HepG2 (cell line): Measurements from ENCODE around the gene SLC25A38. TPM values are rescaled to one million over a fixed set of nuclear protein-coding genes. Genes with fewer than 3 reads are reported as not detected.
A peak's percentile ranks its signal among the peaks of the same experiment; 100 is the strongest.

Source experiments
- CBX1 ChIP-seq: IDR thresholded peaks from one replicate; pipeline ENCODE4 v1.6.1; 2016; ENCODE audit warnings: antibody characterized with exemption, low read depth
- DR1 ChIP-seq: sonication (generic); formaldehyde crosslinking; IDR thresholded peaks from 2 replicates; pipeline ENCODE4 v1.8.0; 2021; ENCODE audit warnings: mild to moderate bottlenecking, missing genetic modification reagents, inconsistent platforms
- HDAC1 ChIP-seq: sonication (generic); formaldehyde crosslinking; IDR thresholded peaks from 2 replicates; pipeline ENCODE4 v1.5.1; 2020; ENCODE audit warnings: mild to moderate bottlenecking, missing genetic modification reagents
- ISX ChIP-seq: sonication (generic); formaldehyde crosslinking; conservative IDR thresholded peaks from 2 replicates; pipeline ENCODE4 v1.5.0; 2020; ENCODE audit warnings: missing genetic modification reagents
- NAIF1 ChIP-seq: sonication (generic); formaldehyde crosslinking; IDR thresholded peaks from 2 replicates; pipeline ENCODE4 v1.5.0; 2020; ENCODE audit warnings: mild to moderate bottlenecking, missing genetic modification reagents, borderline replicate concordance
- PAF1 ChIP-seq: IDR thresholded peaks from 2 replicates; pipeline ENCODE4 v1.6.1; 2016; ENCODE audit warnings: missing genetic modification reagents, missing compliant biosample characterization
- ZFP41 ChIP-seq: sonication (generic); formaldehyde crosslinking; IDR thresholded peaks from 2 replicates; pipeline ENCODE4 v1.4.0; 2020; ENCODE audit warnings: mild to moderate bottlenecking, missing genetic modification reagents, borderline replicate concordance
- ZNF451 ChIP-seq: sonication (generic); formaldehyde crosslinking; IDR thresholded peaks from 2 replicates; pipeline ENCODE4 v1.5.0; 2020; ENCODE audit warnings: mild to moderate bottlenecking, missing genetic modification reagents
- ZNF543 ChIP-seq: sonication (generic); formaldehyde crosslinking; IDR thresholded peaks from 2 replicates; pipeline ENCODE4 v1.4.0; 2020; ENCODE audit warnings: mild to moderate bottlenecking, missing genetic modification reagents
- ZNF564 ChIP-seq: sonication (generic); formaldehyde crosslinking; IDR thresholded peaks from 2 replicates; pipeline ENCODE4 v1.8.1; 2023; ENCODE audit warnings: mild to moderate bottlenecking, missing genetic modification reagents
- ZNF589 ChIP-seq: sonication (generic); formaldehyde crosslinking; conservative IDR thresholded peaks from 2 replicates; pipeline ENCODE4 v1.8.0; 2022; ENCODE audit warnings: mild to moderate bottlenecking, moderate library complexity, missing genetic modification reagents
- ZNF737 ChIP-seq: sonication (generic); formaldehyde crosslinking; IDR thresholded peaks from 2 replicates; pipeline ENCODE4 v1.5.0; 2020; ENCODE audit warnings: missing genetic modification reagents, mild to moderate bottlenecking, borderline replicate concordance
- polyA plus RNA-seq, 8 experiments: library from polyadenylated mRNA; depleted of rRNA in 3 of 8; stranded (reverse) in 7 of 8; unstranded in 1 of 8; fragments of >200 nt; fragmentation: Illumina TruSeq in 4 of 8; extraction: Trizol in 4 of 8; gene quantifications; 2 replicates each; pipeline versions ENCODE4 v1.2.1 to v1.2.3, GENCODE V29; 2011 to 2016; ENCODE audit warnings: low read depth in 4 of 8, missing spikeins in 1 of 8, mixed read lengths in 1 of 8; ENCODE audit not compliant: insufficient read depth in 1 of 8
- total RNA-seq, 5 experiments: library from RNA; depleted of rRNA; stranded (reverse); fragments of >200 nt; fragmentation: Illumina TruSeq; extraction: Trizol; gene quantifications; 2 replicates each; pipeline ENCODE4 v1.2.3, GENCODE V29; 2016; ENCODE audit warnings: low read depth in 1 of 5
- TF ChIP-seq, protein P1 (sequence below): sonication (generic); formaldehyde crosslinking; IDR thresholded peaks from 2 replicates; pipeline ENCODE4 v1.4.0; 2020; ENCODE audit warnings: low read depth, missing genetic modification reagents
- TF ChIP-seq, protein P2 (sequence below): sonication (generic); formaldehyde crosslinking; IDR thresholded peaks from 2 replicates; pipeline ENCODE4 v1.5.0; 2020; ENCODE audit warnings: missing genetic modification reagents, mild to moderate bottlenecking, borderline replicate concordance
- TF ChIP-seq, protein P3 (sequence below), 2 experiments: IDR thresholded peaks; 2 replicates each; pipeline ENCODE4 v1.6.1; 2011 to 2012; ENCODE audit warnings: low read length in 2 of 2, borderline replicate concordance in 1 of 2, low read depth in 1 of 2, mild to moderate bottlenecking in 1 of 2, moderate library complexity in 1 of 2

The SLC25A38 gene
- total and polyA plus RNA-seq, 2 of the 13 experiments (the other 11 are each of a cell fraction or from before 2014, with no cell fraction given): 32.5 to 35.4 TPM

DNA sequence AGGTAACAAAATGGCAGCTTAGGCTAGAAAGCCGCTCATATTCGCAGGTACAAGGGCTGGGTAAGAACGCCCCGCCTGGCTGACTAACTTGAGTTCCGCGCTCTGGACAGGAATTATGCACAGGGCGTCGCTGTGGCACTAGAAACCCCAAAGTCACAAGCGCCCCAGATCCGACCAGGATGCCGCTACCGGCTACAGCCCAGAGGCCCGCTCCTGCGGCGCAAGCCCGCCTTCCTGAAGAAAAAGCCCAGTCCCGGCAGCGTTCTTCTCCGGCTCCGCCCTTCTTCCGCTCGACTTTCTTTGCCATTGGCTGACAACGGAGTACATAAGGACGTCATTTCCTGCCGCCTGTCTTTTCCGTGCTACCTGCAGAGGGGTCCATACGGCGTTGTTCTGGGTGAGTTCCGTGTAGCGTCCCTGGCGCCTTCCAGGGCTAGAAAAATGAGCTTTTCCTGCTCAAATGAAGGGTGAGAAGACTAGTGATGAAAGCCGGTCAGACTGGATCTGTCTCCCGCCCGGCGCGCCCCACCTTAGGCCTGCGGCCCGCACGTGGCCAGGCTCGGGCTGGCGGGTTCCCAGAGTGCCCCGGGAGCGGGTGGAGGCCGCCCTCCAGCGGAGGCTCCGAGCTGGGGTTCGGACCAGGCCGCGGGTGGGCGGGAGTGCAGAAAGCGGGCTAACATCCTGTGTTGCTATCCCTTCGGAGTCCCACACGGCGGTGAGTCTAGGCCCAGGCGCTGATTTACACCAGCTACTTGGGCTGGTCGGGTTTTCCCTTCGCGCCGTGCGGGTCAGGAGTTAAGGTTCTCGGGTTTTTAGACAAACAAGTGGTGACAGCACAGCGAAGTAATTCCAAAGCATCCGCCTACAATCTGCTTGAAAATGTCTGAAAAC lies 23.4 kb downstream of the SLC25A38 start, which contains the start of gene RPSA (continued):
- no peak for TF ChIP-seq ZNF737
- peak; percentile 95 for TF ChIP-seq HDAC1 (CRISPR knock-in tag)
- TF ChIP-seq, protein P1, sequence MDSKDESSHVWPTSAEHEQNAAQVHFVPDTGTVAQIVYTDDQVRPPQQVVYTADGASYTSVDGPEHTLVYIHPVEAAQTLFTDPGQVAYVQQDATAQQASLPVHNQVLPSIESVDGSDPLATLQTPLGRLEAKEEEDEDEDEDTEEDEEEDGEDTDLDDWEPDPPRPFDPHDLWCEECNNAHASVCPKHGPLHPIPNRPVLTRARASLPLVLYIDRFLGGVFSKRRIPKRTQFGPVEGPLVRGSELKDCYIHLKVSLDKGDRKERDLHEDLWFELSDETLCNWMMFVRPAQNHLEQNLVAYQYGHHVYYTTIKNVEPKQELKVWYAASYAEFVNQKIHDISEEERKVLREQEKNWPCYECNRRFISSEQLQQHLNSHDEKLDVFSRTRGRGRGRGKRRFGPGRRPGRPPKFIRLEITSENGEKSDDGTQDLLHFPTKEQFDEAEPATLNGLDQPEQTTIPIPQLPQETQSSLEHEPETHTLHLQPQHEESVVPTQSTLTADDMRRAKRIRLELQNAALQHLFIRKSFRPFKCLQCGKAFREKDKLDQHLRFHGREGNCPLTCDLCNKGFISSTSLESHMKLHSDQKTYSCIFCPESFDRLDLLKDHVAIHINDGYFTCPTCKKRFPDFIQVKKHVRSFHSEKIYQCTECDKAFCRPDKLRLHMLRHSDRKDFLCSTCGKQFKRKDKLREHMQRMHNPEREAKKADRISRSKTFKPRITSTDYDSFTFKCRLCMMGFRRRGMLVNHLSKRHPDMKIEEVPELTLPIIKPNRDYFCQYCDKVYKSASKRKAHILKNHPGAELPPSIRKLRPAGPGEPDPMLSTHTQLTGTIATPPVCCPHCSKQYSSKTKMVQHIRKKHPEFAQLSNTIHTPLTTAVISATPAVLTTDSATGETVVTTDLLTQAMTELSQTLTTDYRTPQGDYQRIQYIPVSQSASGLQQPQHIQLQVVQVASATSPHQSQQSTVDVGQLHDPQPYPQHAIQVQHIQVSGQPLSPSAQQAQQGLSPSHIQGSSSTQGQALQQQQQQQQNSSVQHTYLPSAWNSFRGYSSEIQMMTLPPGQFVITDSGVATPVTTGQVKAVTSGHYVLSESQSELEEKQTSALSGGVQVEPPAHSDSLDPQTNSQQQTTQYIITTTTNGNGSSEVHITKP (CRISPR knock-in tag): peak; percentile 61; the same call in 1 of the 2 replicates
- peak; percentile 93 for TF ChIP-seq ZNF543 (CRISPR knock-in tag)
- no peak for TF ChIP-seq PAF1 (CRISPR knock-in tag)
- 0 out of 2 replicates have a peak, but pooled peaks have one; percentile 77 for TF ChIP-seq ZNF451 (CRISPR knock-in tag)
- TF ChIP-seq, protein P2, sequence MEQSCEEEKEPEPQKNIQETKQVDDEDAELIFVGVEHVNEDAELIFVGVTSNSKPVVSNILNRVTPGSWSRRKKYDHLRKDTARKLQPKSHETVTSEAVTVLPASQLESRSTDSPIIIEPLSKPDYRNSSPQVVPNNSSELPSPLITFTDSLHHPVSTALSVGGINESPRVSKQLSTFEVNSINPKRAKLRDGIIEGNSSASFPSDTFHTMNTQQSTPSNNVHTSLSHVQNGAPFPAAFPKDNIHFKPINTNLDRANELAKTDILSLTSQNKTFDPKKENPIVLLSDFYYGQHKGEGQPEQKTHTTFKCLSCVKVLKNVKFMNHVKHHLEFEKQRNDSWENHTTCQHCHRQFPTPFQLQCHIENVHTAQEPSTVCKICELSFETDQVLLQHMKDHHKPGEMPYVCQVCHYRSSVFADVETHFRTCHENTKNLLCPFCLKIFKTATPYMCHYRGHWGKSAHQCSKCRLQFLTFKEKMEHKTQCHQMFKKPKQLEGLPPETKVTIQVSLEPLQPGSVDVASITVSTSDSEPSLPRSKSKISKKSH (CRISPR knock-in tag): peak; percentile 72; the same call in 1 of the 2 replicates
- no peak for TF ChIP-seq NAIF1 (CRISPR knock-in tag)
- peak; percentile 46 for TF ChIP-seq CBX1
- TF ChIP-seq ISX (CRISPR knock-in tag): peak; percentile 87; the same call in 1 of the 2 replicates
- TF ChIP-seq ZFP41 (CRISPR knock-in tag): peak; percentile 76; the same call in 1 of the 2 replicates
- TF ChIP-seq, protein P3, sequence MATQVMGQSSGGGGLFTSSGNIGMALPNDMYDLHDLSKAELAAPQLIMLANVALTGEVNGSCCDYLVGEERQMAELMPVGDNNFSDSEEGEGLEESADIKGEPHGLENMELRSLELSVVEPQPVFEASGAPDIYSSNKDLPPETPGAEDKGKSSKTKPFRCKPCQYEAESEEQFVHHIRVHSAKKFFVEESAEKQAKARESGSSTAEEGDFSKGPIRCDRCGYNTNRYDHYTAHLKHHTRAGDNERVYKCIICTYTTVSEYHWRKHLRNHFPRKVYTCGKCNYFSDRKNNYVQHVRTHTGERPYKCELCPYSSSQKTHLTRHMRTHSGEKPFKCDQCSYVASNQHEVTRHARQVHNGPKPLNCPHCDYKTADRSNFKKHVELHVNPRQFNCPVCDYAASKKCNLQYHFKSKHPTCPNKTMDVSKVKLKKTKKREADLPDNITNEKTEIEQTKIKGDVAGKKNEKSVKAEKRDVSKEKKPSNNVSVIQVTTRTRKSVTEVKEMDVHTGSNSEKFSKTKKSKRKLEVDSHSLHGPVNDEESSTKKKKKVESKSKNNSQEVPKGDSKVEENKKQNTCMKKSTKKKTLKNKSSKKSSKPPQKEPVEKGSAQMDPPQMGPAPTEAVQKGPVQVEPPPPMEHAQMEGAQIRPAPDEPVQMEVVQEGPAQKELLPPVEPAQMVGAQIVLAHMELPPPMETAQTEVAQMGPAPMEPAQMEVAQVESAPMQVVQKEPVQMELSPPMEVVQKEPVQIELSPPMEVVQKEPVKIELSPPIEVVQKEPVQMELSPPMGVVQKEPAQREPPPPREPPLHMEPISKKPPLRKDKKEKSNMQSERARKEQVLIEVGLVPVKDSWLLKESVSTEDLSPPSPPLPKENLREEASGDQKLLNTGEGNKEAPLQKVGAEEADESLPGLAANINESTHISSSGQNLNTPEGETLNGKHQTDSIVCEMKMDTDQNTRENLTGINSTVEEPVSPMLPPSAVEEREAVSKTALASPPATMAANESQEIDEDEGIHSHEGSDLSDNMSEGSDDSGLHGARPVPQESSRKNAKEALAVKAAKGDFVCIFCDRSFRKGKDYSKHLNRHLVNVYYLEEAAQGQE (IDR thresholded peaks at IDR 0.05; ENCODE audit: borderline replicate concordance in 1 of 2, low read depth in 1 of 2, low read length in 2 of 2): peak in 1 of 2 experiments; percentile 45; a peak in 1 of 4 replicates
- TF ChIP-seq DR1 (CRISPR knock-in tag): peak; percentile 97
- peak; percentile 85; the same call in 1 of the 2 replicates for TF ChIP-seq ZNF589 (CRISPR knock-in tag)
- TF ChIP-seq ZNF564: peak; percentile 91; the same call in 1 of the 2 replicates
